Small intestine (tissue), 7 donors: ENCODE measurements around the gene EXOC1. TPM values are rescaled to one million over a fixed set of nuclear protein-coding genes. Genes with fewer than 3 reads are reported as not detected.

Experiments
- DNase-seq, 2 donors: peaks; one replicate each; pipeline versions ENCODE4 v3.0.0 to v3.0.0-alpha.2; 2013
- FAIRE-seq: peaks from 2 replicates; lab custom pipeline; 2012; peaks lifted over from hg19 to GRCh38; lab: Jason Lieb, UNC
- H3K27ac ChIP-seq, 3 donors: one replicate each; pipeline ENCODE4 v1.5.1; 2013; ENCODE audit warnings: low read length in 2 of 3, mild to moderate bottlenecking in 2 of 3, control low read depth in 1 of 3, inconsistent platforms in 1 of 3, low read depth in 1 of 3, moderate library complexity in 1 of 3
- H3K27me3 ChIP-seq, 3 donors: one replicate each; pipeline ENCODE4 v1.6.1; 2013; ENCODE audit warnings: low read length in 3 of 3, inconsistent platforms in 1 of 3; ENCODE audit not compliant: control insufficient read depth in 3 of 3, insufficient read depth in 3 of 3
- H3K36me3 ChIP-seq, 3 donors: one replicate each; pipeline ENCODE4 v1.6.1; 2013; ENCODE audit warnings: low read length in 3 of 3, inconsistent platforms in 1 of 3, low read depth in 1 of 3, mild to moderate bottlenecking in 1 of 3, moderate library complexity in 1 of 3; ENCODE audit not compliant: control insufficient read depth in 3 of 3, insufficient read depth in 2 of 3
- H3K4me1 ChIP-seq, 3 donors: one replicate each; pipeline ENCODE4 v1.6.1; 2013; ENCODE audit warnings: low read length in 2 of 3, inconsistent platforms in 1 of 3, low read depth in 1 of 3, mild to moderate bottlenecking in 1 of 3, moderate library complexity in 1 of 3; ENCODE audit not compliant: control insufficient read depth in 3 of 3, insufficient read depth in 2 of 3
- H3K4me3 ChIP-seq, 3 donors: one replicate each; pipeline ENCODE4 v1.5.1; 2013; ENCODE audit warnings: low read length in 3 of 3, control low read depth in 1 of 3, inconsistent platforms in 1 of 3, low read depth in 1 of 3, mild to moderate bottlenecking in 1 of 3, moderate library complexity in 1 of 3
- H3K9me3 ChIP-seq, 2 donors: one replicate each; pipeline ENCODE4 v1.6.1; 2013; ENCODE audit warnings: low read depth in 1 of 2, low read length in 1 of 2; ENCODE audit not compliant: control insufficient read depth in 2 of 2, insufficient read depth in 1 of 2
- WGBS, 3 donors: extraction: QIAGEN DNeasy Blood & Tissue Kit; methylation state at CpG; one replicate each; pipeline ENCODE4 v1.1.7; 2013; 5-methylcytosine and 5-hydroxymethylcytosine counted together
- polyA plus RNA-seq, 4 donors: library from polyadenylated mRNA; stranded (reverse) in 3 of 4; unstranded in 1 of 4; fragments of 200-250 nt in 3 of 4; fragments of 120-200 nt in 1 of 4; gene quantifications; one replicate each; pipeline versions ENCODE4 v1.2.1 to v1.2.3, GENCODE V29; 2013
- donor health status: healthy with polysubstance abuse.
- donor health status: control.
- donor health status: control.
- donor health status: Bipolar disorder and iron deficiency.
- donor health status: healthy.

EXOC1 gene
- polyA plus RNA-seq, 4 donors = 15.3 to 37.9 (median 20.9) TPM

DNA sequence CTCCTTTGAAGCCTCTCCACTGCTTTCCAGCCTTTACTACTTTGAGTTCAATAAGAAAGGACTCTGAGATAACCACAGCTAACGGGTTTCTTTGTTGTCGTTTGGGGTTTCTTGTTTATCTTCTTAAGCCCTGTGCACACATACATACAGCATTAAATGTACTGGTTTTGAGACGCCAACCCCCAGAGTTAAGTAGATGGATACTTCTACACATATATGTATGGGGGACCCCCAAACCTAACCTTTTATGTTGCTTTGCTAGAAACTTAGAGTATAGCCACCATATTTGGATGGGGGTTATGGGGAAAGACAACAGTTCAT is 96.0 kb downstream of the EXOC1 start:
- 0 to 2% (median 2%) methylated on average over 3 of the region's 3 CpGs for WGBS, 3 donors
- Histone ChIP-seq H3K27me3 (no peaks in the 10 kb centered on the region), H3K4me1 (peaks cover 3 to 7% (median 5%) of the 10 kb centered on the region in 3 donors), H3K4me3 (peak overlapping the region; percentile 81 to 86 (median 81)), H3K27ac (peak overlapping the region; percentile 49 to 99 (median 91)), H3K9me3 (no peaks in the 10 kb centered on the region), H3K36me3 (peaks cover 0 to 2% (median 1%) of the 10 kb centered on the region in 3 donors)
- FAIRE-seq = no peak
- DNase-seq = no peak

DNA sequence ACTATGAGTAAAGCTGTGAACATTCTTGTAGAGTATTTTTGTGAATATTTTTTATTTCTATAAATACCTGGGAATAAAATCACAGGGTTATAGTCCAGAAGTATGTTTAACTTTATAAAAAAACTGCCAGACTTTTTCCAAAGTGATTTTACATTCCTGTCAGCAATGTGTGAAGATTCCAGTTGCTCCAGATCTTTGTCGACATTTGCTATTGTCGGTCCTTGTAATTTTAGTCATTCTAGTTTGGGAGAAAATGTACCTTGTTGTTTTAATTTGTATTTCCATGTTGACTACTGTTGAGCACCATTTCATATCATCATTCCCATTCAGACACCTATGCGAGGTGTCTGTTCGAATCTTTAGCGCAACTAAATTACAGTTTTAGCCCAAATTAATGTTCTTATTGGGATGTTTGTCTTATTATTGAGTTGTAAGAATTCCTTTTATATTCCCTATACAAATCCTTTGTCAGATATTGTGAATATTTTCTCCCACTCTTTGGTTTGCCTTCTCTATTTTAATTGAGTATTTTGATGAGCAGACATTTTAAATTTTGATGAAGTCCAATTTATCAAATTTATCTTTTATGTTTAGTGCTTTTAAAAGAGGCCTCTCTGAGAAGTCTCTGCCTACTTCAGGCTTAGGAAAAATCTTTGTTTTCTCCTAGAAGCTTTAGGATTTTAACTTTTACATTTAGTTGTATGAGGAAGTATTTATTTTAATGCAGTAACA is 97.9 kb downstream of the EXOC1 start:
- no peaks in the 10 kb centered on the region for H3K27me3 ChIP-seq
- H3K9me3 ChIP-seq = no peaks in the 10 kb centered on the region
- FAIRE-seq (no peak), DNase-seq (no peak)
- H3K27ac ChIP-seq = no peak overlapping the region
- H3K4me3 ChIP-seq = no peak overlapping the region
- WGBS, 3 donors = 97 to 98% (median 97%) methylated on average over 5 of the region's 5 CpGs
- H3K4me1 ChIP-seq = peaks cover 3 to 7% (median 5%) of the 10 kb centered on the region in 3 donors
- H3K36me3 ChIP-seq = peaks cover 4 to 6% (median 6%) of the 10 kb centered on the region in 3 donors

Other genes with a start within 250 kb of the EXOC1 start
- gene NMU, start 217.3 kb upstream of the EXOC1 start, polyA plus RNA-seq = 10 to 100 TPM in 1 of 4 donors, under 1 TPM in 1, not detected in 2; 0.24 to 28.3 TPM
- under 1 TPM in 1 of 4 donors, not detected in 3; 0.31 TPM for gene EXOC1L, start 33.9 kb upstream of the EXOC1 start, polyA plus RNA-seq
- gene CEP135, start 95.3 kb downstream of the EXOC1 start, polyA plus RNA-seq = 1 to 10 TPM; 1.4 to 9.7 (median 2.2) TPM